ENCODE data around the gene DPP6.

Gene DPP6

DNA sequence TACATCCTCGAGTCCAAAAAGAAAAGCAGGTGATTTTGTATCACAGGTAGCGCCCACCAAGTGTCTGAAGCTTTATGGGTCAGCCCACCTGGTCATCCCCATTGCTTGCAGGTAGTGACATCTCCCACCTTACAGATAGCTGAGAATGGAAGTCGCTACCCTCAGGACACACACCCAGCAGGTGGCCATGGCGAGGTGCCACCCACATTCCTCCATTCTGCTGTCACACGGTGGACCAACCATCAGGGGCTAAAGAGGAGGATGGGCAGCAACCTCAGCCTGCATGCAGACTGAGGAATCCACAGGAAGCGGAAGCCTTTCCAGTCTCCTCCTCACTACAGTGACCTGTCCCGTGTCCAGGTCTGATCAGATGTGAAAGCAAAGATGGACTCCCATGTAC, 787.9 kb downstream of the DPP6 start:
- no peaks in the 10 kb centered on the region for H3K27me3 ChIP-seq (ENCODE audit: insufficient read depth, low read depth)
- no peak overlapping the region for H3K4me2 ChIP-seq
- no peaks in the 10 kb centered on the region for H3K4me1 ChIP-seq (ENCODE audit: low read depth, poor library complexity, severe bottlenecking)
- H3K9ac ChIP-seq = no peak overlapping the region
- H3K36me3 ChIP-seq (ENCODE audit: insufficient read depth) = no peaks in the 10 kb centered on the region
- no peak overlapping the region for H3K4me3 ChIP-seq (IDR thresholded peaks at IDR 0.05; ENCODE audit: insufficient read depth, low read depth, low read length)
- TF ChIP-seq, protein P1, sequence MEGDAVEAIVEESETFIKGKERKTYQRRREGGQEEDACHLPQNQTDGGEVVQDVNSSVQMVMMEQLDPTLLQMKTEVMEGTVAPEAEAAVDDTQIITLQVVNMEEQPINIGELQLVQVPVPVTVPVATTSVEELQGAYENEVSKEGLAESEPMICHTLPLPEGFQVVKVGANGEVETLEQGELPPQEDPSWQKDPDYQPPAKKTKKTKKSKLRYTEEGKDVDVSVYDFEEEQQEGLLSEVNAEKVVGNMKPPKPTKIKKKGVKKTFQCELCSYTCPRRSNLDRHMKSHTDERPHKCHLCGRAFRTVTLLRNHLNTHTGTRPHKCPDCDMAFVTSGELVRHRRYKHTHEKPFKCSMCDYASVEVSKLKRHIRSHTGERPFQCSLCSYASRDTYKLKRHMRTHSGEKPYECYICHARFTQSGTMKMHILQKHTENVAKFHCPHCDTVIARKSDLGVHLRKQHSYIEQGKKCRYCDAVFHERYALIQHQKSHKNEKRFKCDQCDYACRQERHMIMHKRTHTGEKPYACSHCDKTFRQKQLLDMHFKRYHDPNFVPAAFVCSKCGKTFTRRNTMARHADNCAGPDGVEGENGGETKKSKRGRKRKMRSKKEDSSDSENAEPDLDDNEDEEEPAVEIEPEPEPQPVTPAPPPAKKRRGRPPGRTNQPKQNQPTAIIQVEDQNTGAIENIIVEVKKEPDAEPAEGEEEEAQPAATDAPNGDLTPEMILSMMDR (conservative IDR thresholded peaks at IDR 0.05; ENCODE audit: low read depth, low read length) = no peak
- no peak overlapping the region for H2AFZ ChIP-seq (ENCODE audit: low read depth)
- no peaks in the 10 kb centered on the region for H4K20me1 ChIP-seq (ENCODE audit: insufficient read depth)
- H3K27ac ChIP-seq = no peak overlapping the region
- no peaks in the 10 kb centered on the region for H3K79me2 ChIP-seq (ENCODE audit: insufficient read depth, low read depth)

DNA sequence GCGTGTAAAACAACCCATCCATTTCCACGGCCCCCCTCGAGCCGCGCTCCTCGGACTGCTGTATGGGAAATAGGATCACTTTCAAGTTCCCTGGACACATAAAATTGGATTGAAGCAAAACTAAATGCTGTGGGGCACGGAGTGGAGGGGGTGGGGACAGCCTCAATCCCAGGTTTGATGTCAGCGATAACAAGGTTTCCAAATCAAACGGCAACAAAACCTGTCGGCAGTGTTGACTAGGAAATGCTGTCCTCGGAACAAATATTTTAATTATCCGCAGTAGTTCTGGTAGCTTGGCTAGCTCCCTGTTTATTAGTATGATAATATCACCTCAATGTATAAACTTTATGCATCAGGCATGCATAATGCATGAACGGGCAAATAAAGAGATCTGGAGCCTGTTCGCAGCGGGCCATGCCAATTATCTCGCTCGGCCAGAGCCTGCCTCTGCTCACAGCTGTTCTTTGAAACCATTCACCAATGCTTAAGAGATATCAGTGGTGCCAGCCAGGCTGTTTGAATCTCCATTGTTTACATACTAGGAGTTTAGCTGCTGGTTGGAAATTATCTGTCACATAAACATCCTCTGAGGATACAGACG, 789.6 kb downstream of the DPP6 start:
- no peak overlapping the region for H3K27ac ChIP-seq
- H2AFZ ChIP-seq (ENCODE audit: low read depth) = no peak overlapping the region
- H3K4me3 ChIP-seq (IDR thresholded peaks at IDR 0.05; ENCODE audit: insufficient read depth, low read depth, low read length) = no peak overlapping the region
- H3K36me3 ChIP-seq (ENCODE audit: insufficient read depth) = no peaks in the 10 kb centered on the region
- TF ChIP-seq, protein P1 (conservative IDR thresholded peaks at IDR 0.05; ENCODE audit: low read depth, low read length) = no peak
- no peaks in the 10 kb centered on the region for H3K4me1 ChIP-seq (ENCODE audit: low read depth, poor library complexity, severe bottlenecking)
- H4K20me1 ChIP-seq (ENCODE audit: insufficient read depth) = no peaks in the 10 kb centered on the region
- H3K79me2 ChIP-seq (ENCODE audit: insufficient read depth, low read depth) = no peaks in the 10 kb centered on the region
- H3K9ac ChIP-seq = no peak overlapping the region
- H3K27me3 ChIP-seq (ENCODE audit: insufficient read depth, low read depth) = no peaks in the 10 kb centered on the region
- no peak overlapping the region for H3K4me2 ChIP-seq

DNA sequence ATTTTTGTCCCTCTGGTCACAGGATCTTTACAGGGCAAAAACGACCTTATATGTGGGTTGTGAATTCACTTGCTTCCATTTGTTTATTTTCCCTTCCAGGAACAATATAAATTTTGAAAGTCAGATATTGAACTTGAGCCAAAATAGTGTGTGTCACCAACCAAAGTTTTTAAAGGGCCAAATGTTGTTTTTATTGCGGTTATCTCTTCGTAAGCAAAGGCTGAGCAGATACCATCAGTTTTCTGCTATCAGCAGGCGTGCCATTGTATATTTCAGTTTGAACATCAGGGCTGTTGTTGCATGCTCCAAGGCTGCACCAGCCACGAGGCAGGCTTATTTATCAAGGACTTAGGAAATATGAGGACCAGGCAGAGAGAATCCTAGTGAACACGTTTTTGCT, 790.4 kb downstream of the DPP6 start:
- H3K4me3 ChIP-seq (IDR thresholded peaks at IDR 0.05; ENCODE audit: insufficient read depth, low read depth, low read length) = no peak overlapping the region
- H3K4me1 ChIP-seq (ENCODE audit: low read depth, poor library complexity, severe bottlenecking) = no peaks in the 10 kb centered on the region
- no peak overlapping the region for H2AFZ ChIP-seq (ENCODE audit: low read depth)
- no peaks in the 10 kb centered on the region for H3K79me2 ChIP-seq (ENCODE audit: insufficient read depth, low read depth)
- no peak overlapping the region for H3K27ac ChIP-seq
- TF ChIP-seq, protein P1 (conservative IDR thresholded peaks at IDR 0.05; ENCODE audit: low read depth, low read length) = no peak
- no peak overlapping the region for H3K4me2 ChIP-seq
- no peaks in the 10 kb centered on the region for H4K20me1 ChIP-seq (ENCODE audit: insufficient read depth)
- H3K27me3 ChIP-seq (ENCODE audit: insufficient read depth, low read depth) = no peaks in the 10 kb centered on the region
- no peaks in the 10 kb centered on the region for H3K36me3 ChIP-seq (ENCODE audit: insufficient read depth)
- no peak overlapping the region for H3K9ac ChIP-seq

DNA sequence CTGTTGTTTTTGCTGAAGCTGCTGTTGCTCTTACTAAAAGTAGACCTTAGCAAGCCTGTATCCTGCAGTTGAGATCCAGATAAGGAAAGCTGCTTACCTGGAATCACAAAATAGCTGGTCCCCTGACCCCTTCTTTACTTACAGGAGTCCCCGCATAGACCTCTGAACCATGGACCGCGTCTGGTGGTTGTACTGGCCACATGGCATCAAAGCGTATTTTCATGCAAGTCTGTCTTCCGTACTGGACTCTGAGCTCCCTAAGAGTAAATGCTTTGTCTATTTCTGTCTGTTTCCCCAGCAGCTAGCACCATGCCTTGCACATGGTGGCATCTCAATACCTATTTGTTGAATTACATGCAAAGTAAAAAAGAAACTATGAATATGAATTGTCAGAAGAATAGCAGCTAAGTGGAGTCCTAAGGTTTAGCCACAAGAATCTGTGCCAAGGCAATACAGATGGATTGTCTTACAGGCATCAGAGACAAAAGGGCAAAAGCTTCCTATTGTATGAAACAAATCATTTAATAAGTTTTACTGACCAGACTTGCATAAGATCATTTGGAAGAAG, 791.6 kb downstream of the DPP6 start:
- H3K4me3 ChIP-seq (IDR thresholded peaks at IDR 0.05; ENCODE audit: insufficient read depth, low read depth, low read length) = no peak overlapping the region
- no peaks in the 10 kb centered on the region for H3K79me2 ChIP-seq (ENCODE audit: insufficient read depth, low read depth)
- H2AFZ ChIP-seq (ENCODE audit: low read depth) = no peak overlapping the region
- H3K36me3 ChIP-seq (ENCODE audit: insufficient read depth) = no peaks in the 10 kb centered on the region
- H3K27ac ChIP-seq = no peak overlapping the region
- no peak overlapping the region for H3K9ac ChIP-seq
- no peaks in the 10 kb centered on the region for H3K27me3 ChIP-seq (ENCODE audit: insufficient read depth, low read depth)
- no peak overlapping the region for H3K4me2 ChIP-seq
- no peaks in the 10 kb centered on the region for H3K4me1 ChIP-seq (ENCODE audit: low read depth, poor library complexity, severe bottlenecking)
- TF ChIP-seq, protein P1 (conservative IDR thresholded peaks at IDR 0.05; ENCODE audit: low read depth, low read length) = no peak
- no peaks in the 10 kb centered on the region for H4K20me1 ChIP-seq (ENCODE audit: insufficient read depth)
